Spleen (tissue), 11 donors: Measurements from ENCODE around the gene HCRT. TPM values are rescaled to one million over a fixed set of nuclear protein-coding genes. Genes with fewer than 3 reads are reported as not detected.

Source experiments
- DNase-seq: peaks from one replicate; pipeline ENCODE4 v3.0.0-alpha.2; 2020
- H3K27ac ChIP-seq, 8 donors: fragments of 200-600 bp; sonication (generic) in 7 of 8; 1 replicate in 4 of 8; 2 replicates in 4 of 8; pipeline versions ENCODE4 v1.5.0 to v1.8.0; 2016 to 2021; ENCODE audit warnings: inconsistent platforms in 4 of 8, mild to moderate bottlenecking in 4 of 8, moderate library complexity in 1 of 8
- H3K27me3 ChIP-seq, 7 donors: fragments of 200-600 bp; sonication (generic) in 6 of 7; replicated peaks in 1 of 7; 1 replicate in 4 of 7; 2 replicates in 3 of 7; pipeline versions ENCODE4 v1.5.0 to v1.8.0; 2016 to 2021; ENCODE audit warnings: inconsistent platforms in 3 of 7, mild to moderate bottlenecking in 1 of 7
- H3K36me3 ChIP-seq, 6 donors: fragments of 200-600 bp; sonication (generic) in 5 of 6; 1 replicate in 4 of 6; 2 replicates in 2 of 6; pipeline versions ENCODE4 v1.5.0 to v1.8.0; 2016 to 2021; ENCODE audit warnings: inconsistent platforms in 2 of 6
- H3K4me1 ChIP-seq, 6 donors: fragments of 200-600 bp; sonication (generic) in 5 of 6; 1 replicate in 3 of 6; 2 replicates in 3 of 6; pipeline versions ENCODE4 v1.5.0 to v1.8.0; 2016 to 2021; ENCODE audit warnings: inconsistent platforms in 3 of 6
- H3K4me3 ChIP-seq, 8 donors: fragments of 200-600 bp; sonication (generic) in 7 of 8; 1 replicate in 4 of 8; 2 replicates in 4 of 8; pipeline versions ENCODE4 v1.5.0 to v1.8.0; 2016 to 2021; ENCODE audit warnings: inconsistent platforms in 4 of 8, mild to moderate bottlenecking in 4 of 8, moderate library complexity in 2 of 8
- H3K9me3 ChIP-seq, 8 donors: fragments of 200-600 bp; sonication (generic) in 7 of 8; 1 replicate in 4 of 8; 2 replicates in 4 of 8; pipeline versions ENCODE4 v1.5.0 to v1.8.0; 2016 to 2021; ENCODE audit warnings: inconsistent platforms in 4 of 8
- POLR2A ChIP-seq, 3 donors: fragments of 450-650 bp; IDR thresholded peaks; one replicate each; pipeline ENCODE4 v1.5.1; 2017; ENCODE audit warnings: antibody characterized with exemption in 3 of 3, mild to moderate bottlenecking in 1 of 3
- POLR2AphosphoS5 ChIP-seq, 3 donors: sonication (generic); formaldehyde crosslinking; IDR thresholded peaks; one replicate each; pipeline ENCODE4 v1.5.1; 2017; ENCODE audit warnings: antibody characterized with exemption in 3 of 3
- WGBS, 5 donors: extraction: QIAGEN DNeasy Blood & Tissue Kit in 3 of 5; methylation state at CpG; one replicate each; pipeline versions ENCODE4 v1.1.5 to v1.1.7; 2013 to 2018; 5-methylcytosine and 5-hydroxymethylcytosine counted together
- intact Hi-C: fragments of 100-400 bp; cut with DNase I; formaldehyde crosslinking; loops from one replicate; pipeline ENCODE4 v1.15.0; 2023; ENCODE audit warnings: low total_unique reads
- polyA plus RNA-seq, 3 donors: library from polyadenylated mRNA; stranded (reverse); fragments of 200-250 nt; gene quantifications; one replicate each; pipeline ENCODE4 v1.2.1, GENCODE V29; 2013
- total RNA-seq, 7 donors: library from RNA; depleted of rRNA in 3 of 7; stranded (reverse); fragments of >200 nt in 3 of 7; fragmentation: NEBNext Ultra II Directional in 4 of 7; extraction: Animal tissue kit (Norgen Biotek cat#: 25700) in 4 of 7; gene quantifications; one replicate each; pipeline versions ENCODE4 v1.1.0 to v1.2.1, GENCODE V29; 2016 to 2021
- TF ChIP-seq, protein P1 (sequence below), 11 experiments: fragments of 200-600 bp in 7 of 11; fragments of 450-650 bp in 4 of 11; sonication (generic) in 4 of 11; IDR thresholded peaks in 8 of 11; conservative IDR thresholded peaks in 3 of 11; 1 replicate in 7 of 11; 2 replicates in 4 of 11; pipeline versions ENCODE4 v1.4.0 to v1.8.0; 2016 to 2021; ENCODE audit warnings: antibody characterized with exemption in 11 of 11, inconsistent platforms in 4 of 11, mild to moderate bottlenecking in 1 of 11
- donor health status: healthy with polysubstance abuse.
- donor health status: DM: no; HTN: no; CAD: no; lungs with moderate emphysema.
- donor health status: DM: no; HTN: no; CAD: no.
- donor health status: Bipolar disorder and iron deficiency.
- donor health status: healthy.
- donor health status: DM: no; HTN: no; CAD: no.
- donor health status: DM: yes; HTN: yes; CAD: no.

The HCRT gene
- total and polyA plus RNA-seq, 10 donors = not detected

DNA sequence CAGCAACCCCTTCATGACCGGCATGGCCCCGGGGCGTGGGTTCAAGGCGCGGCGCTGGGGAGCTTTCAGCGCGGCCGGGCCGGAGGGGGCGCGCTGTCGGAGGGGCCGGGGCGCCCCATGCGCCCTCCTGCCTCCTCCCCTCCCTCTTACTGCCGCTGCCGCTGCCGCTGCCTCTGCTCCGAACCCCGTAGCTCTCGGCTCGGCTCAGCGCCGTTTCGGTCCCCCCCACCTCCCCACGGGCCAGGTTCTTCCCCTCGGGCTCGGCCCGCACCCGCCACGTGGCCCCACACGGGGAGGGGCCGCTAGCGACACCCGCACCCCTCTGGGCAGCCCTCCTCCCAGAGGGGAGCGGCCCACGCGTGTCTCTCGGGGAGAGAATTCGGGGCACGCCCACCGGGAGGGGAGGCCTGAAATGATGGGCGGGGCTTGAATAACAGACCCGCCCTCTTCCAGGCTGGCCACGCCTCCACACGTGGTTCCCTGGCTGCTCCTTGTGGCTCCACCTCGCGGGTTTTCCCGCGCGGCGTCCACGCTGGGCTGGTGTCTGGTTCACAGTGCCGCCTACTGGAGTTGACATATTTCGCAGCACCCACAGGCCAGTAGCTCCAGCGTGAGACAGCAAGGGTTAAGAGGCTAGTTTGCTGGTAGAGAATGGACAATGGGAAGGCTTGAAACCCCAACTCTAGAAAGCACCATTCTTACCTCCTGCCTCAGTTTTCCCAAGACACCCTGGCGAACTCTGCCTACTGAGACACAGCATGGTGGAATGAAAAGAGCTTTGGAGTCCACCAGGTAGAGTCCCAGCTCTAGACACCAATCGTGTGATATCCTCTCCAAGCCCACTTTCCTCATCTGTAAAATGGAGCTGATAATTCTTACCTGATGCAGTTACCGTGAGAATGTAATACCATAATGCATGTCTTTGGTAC is 4.1 kb downstream of the HCRT start, which contains the start of gene KCNH4:
KCNH4 (minus strand) TSS at position 221 of the 929 bp plus-strand sequence; CDS start at position 24, 197 bp downstream.
- Histone ChIP-seq H3K9me3 (no peaks in the 10 kb centered on the region), H3K4me1 (peaks cover 33 to 80% (median 59%) of the 10 kb centered on the region in 6 donors), H3K27ac (peak within 1 kb of the TSS in 1 of 8 donors; percentile 15), H3K36me3 (no peaks in the 10 kb centered on the region), H3K4me3 (peak within 1 kb of the TSS; percentile 24 to 71 (median 47)), H3K27me3 (peaks cover 0 to 31% (median 5%) of the 10 kb centered on the region in 7 donors)
- DNase-seq = peak; percentile 95
- TF ChIP-seq POLR2AphosphoS5 (IDR thresholded peaks at IDR 0.05) (peak; percentile 31 to 79 (median 58)), POLR2A (IDR thresholded peaks at IDR 0.05) (peak in 1 of 3 donors; percentile 13)
- TF ChIP-seq, protein P1, sequence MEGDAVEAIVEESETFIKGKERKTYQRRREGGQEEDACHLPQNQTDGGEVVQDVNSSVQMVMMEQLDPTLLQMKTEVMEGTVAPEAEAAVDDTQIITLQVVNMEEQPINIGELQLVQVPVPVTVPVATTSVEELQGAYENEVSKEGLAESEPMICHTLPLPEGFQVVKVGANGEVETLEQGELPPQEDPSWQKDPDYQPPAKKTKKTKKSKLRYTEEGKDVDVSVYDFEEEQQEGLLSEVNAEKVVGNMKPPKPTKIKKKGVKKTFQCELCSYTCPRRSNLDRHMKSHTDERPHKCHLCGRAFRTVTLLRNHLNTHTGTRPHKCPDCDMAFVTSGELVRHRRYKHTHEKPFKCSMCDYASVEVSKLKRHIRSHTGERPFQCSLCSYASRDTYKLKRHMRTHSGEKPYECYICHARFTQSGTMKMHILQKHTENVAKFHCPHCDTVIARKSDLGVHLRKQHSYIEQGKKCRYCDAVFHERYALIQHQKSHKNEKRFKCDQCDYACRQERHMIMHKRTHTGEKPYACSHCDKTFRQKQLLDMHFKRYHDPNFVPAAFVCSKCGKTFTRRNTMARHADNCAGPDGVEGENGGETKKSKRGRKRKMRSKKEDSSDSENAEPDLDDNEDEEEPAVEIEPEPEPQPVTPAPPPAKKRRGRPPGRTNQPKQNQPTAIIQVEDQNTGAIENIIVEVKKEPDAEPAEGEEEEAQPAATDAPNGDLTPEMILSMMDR (IDR thresholded peaks at IDR 0.05 in 8 of 11, conservative IDR thresholded peaks at IDR 0.05 in 3 of 11) = peak in 10 of 11 experiments; percentile 33 to 79 (median 65)
- intact Hi-C loops = loop anchor here (10.0 kb wide), 1 partner anchor 66 kb away; the partner anchor contains the start of gene DHX58
- WGBS, 5 donors = 3 to 13% (median 4%) methylated on average over 13 to 60 of the region's 60 CpGs

DNA sequence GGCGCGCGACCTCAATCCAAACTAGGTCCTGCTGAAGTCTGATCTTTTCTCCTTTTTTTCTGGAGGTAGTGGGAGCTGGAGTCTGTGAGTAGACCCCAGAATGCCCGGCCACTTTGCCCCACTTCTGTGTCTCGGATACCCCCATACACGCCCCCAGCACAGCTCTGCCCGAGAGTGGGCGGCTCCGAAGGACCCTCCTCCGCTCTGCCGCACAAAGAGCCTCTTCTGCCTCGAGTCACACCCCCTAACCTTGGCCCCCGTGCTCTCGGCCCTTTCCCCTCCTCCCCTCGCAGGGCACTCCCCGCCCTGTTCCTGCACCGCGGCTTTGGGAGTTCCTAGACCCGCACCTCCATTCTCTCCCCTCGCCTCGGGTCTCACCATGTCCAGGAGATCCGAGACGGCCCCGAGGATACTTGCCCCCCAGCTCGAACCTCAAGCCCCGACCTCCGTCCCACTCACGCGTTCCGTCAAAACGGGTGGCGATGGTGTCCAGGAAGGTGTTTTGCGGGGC is 4.8 kb downstream of the HCRT start:
- intact Hi-C loops = loop anchor here (10.0 kb wide), 1 partner anchor 66 kb away; the partner anchor contains the start of gene DHX58
- Histone ChIP-seq H3K9me3 (no peaks in the 10 kb centered on the region), H3K36me3 (no peaks in the 10 kb centered on the region), H3K27ac (no peak overlapping the region), H3K4me3 (peak overlapping the region; percentile 24 to 71 (median 47)), H3K4me1 (peaks cover 33 to 78% (median 59%) of the 10 kb centered on the region in 6 donors), H3K27me3 (peaks cover 0 to 31% (median 5%) of the 10 kb centered on the region in 7 donors)
- DNase-seq = no peak
- WGBS, 5 donors = 1 to 4% (median 3%) methylated on average over 23 to 33 of the region's 33 CpGs
- TF ChIP-seq POLR2A (IDR thresholded peaks at IDR 0.05) (no peak), POLR2AphosphoS5 (IDR thresholded peaks at IDR 0.05) (no peak)
- TF ChIP-seq, protein P1 (IDR thresholded peaks at IDR 0.05 in 8 of 11, conservative IDR thresholded peaks at IDR 0.05 in 3 of 11) = no peak

DNA sequence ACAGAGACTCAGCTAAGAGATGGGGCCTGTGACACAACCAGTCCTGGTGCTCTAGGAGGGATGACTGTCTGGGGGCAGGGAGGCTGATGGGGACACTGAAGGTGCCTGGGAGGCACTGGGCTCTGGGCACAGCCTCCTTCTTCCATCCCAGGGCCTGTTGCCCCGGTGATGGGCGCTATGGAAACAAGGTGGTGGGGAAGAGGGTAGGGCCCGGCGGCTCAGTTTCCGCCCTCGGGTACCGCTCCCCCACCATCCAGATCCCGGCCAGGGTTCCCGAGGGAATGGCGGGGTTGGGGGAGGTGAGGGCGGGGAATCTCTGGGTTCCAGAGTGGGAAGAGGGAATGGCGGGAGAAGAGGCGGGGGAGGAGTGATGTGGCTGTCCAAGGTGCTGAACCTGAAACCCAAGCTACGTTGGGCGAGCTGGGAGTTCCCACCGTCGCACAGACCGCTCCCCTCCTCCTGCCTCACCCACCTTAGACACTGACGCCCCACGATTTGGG is 5.3 kb downstream of the HCRT start:
- H3K9me3 ChIP-seq = no peaks in the 10 kb centered on the region
- no peak overlapping the region for H3K27ac ChIP-seq
- peaks cover 33 to 75% (median 58%) of the 10 kb centered on the region in 6 donors for H3K4me1 ChIP-seq
- 16 to 26% (median 22%) methylated on average over 19 to 20 of the region's 20 CpGs for WGBS, 5 donors
- H3K36me3 ChIP-seq = no peaks in the 10 kb centered on the region
- H3K27me3 ChIP-seq = peaks cover 0 to 31% (median 5%) of the 10 kb centered on the region in 7 donors
- TF ChIP-seq POLR2AphosphoS5 (IDR thresholded peaks at IDR 0.05) (no peak), POLR2A (IDR thresholded peaks at IDR 0.05) (no peak)
- TF ChIP-seq, protein P1 (IDR thresholded peaks at IDR 0.05 in 8 of 11, conservative IDR thresholded peaks at IDR 0.05 in 3 of 11) = no peak
- DNase-seq = no peak
- peak overlapping the region in 3 of 8 donors; percentile 50 to 71 (median 51) for H3K4me3 ChIP-seq
- intact Hi-C loops = loop anchor here (10.0 kb wide), 1 partner anchor 65 kb away; the partner anchor contains the start of gene DHX58
